HFF-Myc (cell line): ENCODE results near the gene ADAP1.

Source experiments
- DNase-seq: peaks from one replicate; pipeline ENCODE4 v3.0.0-alpha.2; 2011; ENCODE audit warnings: low read depth; ENCODE audit errors: extremely low read depth
- H3K4me3 ChIP-seq: replicated peaks from 2 replicates; pipeline ENCODE4 v1.5.1; 2011; ENCODE audit warnings: low read depth, mild to moderate bottlenecking, control low read depth, low read length
- CTCF ChIP-seq: IDR thresholded peaks from 2 replicates; pipeline ENCODE4 v1.5.1; 2012; ENCODE audit warnings: mild to moderate bottlenecking, low read depth, low read length, control low read depth; ENCODE audit errors: missing control alignments

ADAP1 gene

GRCh38 chr7:891805-892204, 62.7 kb downstream of the ADAP1 start:
- no peak for TF ChIP-seq CTCF
- H3K4me3 ChIP-seq, result no peak overlapping the region
- DNase-seq, result no peak

GRCh38 chr7:891291-891690, 63.2 kb downstream of the ADAP1 start:
- no peak for DNase-seq
- no peak for TF ChIP-seq CTCF
- H3K4me3 ChIP-seq, result no peak overlapping the region

GRCh38 chr7:890868-891267, 63.6 kb downstream of the ADAP1 start:
- no peak overlapping the region for H3K4me3 ChIP-seq
- no peak for DNase-seq
- TF ChIP-seq CTCF, result no peak

- no peak overlapping the region for H3K4me3 ChIP-seq
- DNase-seq, result no peak
- TF ChIP-seq CTCF, result no peak
Observed at GRCh38 chr7:889391-889790, 65.1 kb downstream of the ADAP1 start.

GRCh38 chr7:889025-889390, 65.5 kb downstream of the ADAP1 start:
- no peak for TF ChIP-seq CTCF
- DNase-seq, result no peak
- no peak overlapping the region for H3K4me3 ChIP-seq

- no peak for TF ChIP-seq CTCF
- no peak for DNase-seq
- H3K4me3 ChIP-seq, result no peak overlapping the region
Observed at GRCh38 chr7:888081-889024, 66.1 kb downstream of the ADAP1 start.

- TF ChIP-seq CTCF, result no peak
Observed at GRCh38 chr7:887488-887820, 67.0 kb downstream of the ADAP1 start.

More at GRCh38 chr7:887488-887820, 67.0 kb downstream of the ADAP1 start:
- DNase-seq, result no peak
- no peak overlapping the region for H3K4me3 ChIP-seq
